Stimulated activated CD8-positive, alpha-beta memory T cell treated with anti-CD3 and anti-CD28 coated beads, Interleukin-15, amount 100 ng/mL, for 4 hours (primary cell): ENCODE measurements around the gene RAB3A.
A peak's percentile ranks its signal among the peaks of the same experiment; 100 is the strongest.

Experiments used
- DNase-seq, 2 donors: peaks; one replicate each; pipeline ENCODE4 v3.0.0-alpha.2; 2020; ENCODE audit warnings: low read depth in 2 of 2

Gene RAB3A

GRCh38 chr19:18203863-18204393, at the start of gene RAB3A:
TSS of gene RAB3A (minus strand) at chr19:18204042. CDS start at chr19:18202740, 1,302 bp downstream.
- peak; percentile 98 to 99 for DNase-seq

GRCh38 chr19:18253130-18253529, 49.3 kb upstream of the RAB3A start:
- DNase-seq = no peak

GRCh38 chr19:18252370-18252717, 48.5 kb upstream of the RAB3A start:
- DNase-seq = no peak

- peak; percentile 50 to 58 for DNase-seq
Measured at GRCh38 chr19:18251587-18252369, 47.9 kb upstream of the RAB3A start.

- DNase-seq = no peak
Measured at GRCh38 chr19:18249834-18250233, 46.0 kb upstream of the RAB3A start.

GRCh38 chr19:18245297-18245696, 41.5 kb upstream of the RAB3A start:
- DNase-seq = no peak

- DNase-seq = no peak
Measured at GRCh38 chr19:18239303-18239702, 35.5 kb upstream of the RAB3A start.

- no peak for DNase-seq
Measured at GRCh38 chr19:18234194-18234593, 30.4 kb upstream of the RAB3A start.

GRCh38 chr19:18233224-18233825, 29.5 kb upstream of the RAB3A start:
- no peak for DNase-seq

GRCh38 chr19:18232540-18233223, 28.8 kb upstream of the RAB3A start:
- no peak for DNase-seq

- DNase-seq = no peak
Measured at GRCh38 chr19:18231775-18232174, 27.9 kb upstream of the RAB3A start.

GRCh38 chr19:18230941-18231734, 27.3 kb upstream of the RAB3A start:
- no peak for DNase-seq

- DNase-seq = no peak
Measured at GRCh38 chr19:18229915-18230314, 26.1 kb upstream of the RAB3A start.

- DNase-seq = no peak
Measured at GRCh38 chr19:18229474-18229873, 25.6 kb upstream of the RAB3A start.

GRCh38 chr19:18227781-18228271, 24.0 kb upstream of the RAB3A start:
- DNase-seq = no peak

GRCh38 chr19:18226956-18227780, 23.3 kb upstream of the RAB3A start:
- no peak for DNase-seq

- no peak for DNase-seq
Measured at GRCh38 chr19:18225702-18226468, 22.0 kb upstream of the RAB3A start, which contains the start of gene PDE4C. TSS of gene PDE4C (minus strand) at chr19:18226438. CDS start at chr19:18226415, 23 bp downstream.

- DNase-seq = no peak
Measured at GRCh38 chr19:18225355-18225701, 21.5 kb upstream of the RAB3A start.

- peak; percentile 51 to 53 for DNase-seq
Measured at GRCh38 chr19:18224525-18225354, 20.9 kb upstream of the RAB3A start.
